Measurements from ENCODE around the gene PDE11A. TPM values are rescaled to one million over a fixed set of nuclear protein-coding genes. Genes with fewer than 3 reads are reported as not detected.

PDE11A gene
- total and polyA plus RNA-seq, 5 donors from 2014 or later: not detected

DNA sequence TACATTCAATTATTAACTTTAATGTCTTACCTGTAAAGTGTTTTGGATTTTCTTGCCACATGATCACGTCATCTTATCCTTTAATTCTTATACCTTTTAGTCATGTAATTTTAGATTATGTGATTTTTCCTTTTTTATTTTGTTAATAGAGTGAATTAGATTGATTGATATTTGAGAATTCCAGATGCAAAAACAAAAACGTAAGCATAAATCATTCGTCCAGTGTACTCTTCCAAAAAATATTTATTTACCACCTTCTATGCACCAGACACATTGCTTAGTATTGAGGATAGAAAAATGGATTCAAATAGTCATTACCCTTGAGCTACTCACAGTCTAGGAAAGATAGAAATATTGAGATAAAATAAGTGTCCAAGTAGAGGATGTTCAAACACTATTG, 249.6 kb downstream of the PDE11A start:
- H3K36me3 Mint-ChIP-seq: no peaks in the 10 kb centered on the region
- ATAC-seq (ENCODE audit: low read depth in 2 of 2) (no peak), DNase-seq (no peak)
- H3K4me1 Mint-ChIP-seq: no peaks in the 10 kb centered on the region
- Histone ChIP-seq H3K27me3 (ENCODE audit: control insufficient read depth, insufficient read depth, low read length) (no peaks in the 10 kb centered on the region), H3K27ac (ENCODE audit: insufficient read depth, low read length, poor library complexity, severe bottlenecking) (no peak overlapping the region), H3K4me1 (ENCODE audit: control insufficient read depth, insufficient read depth, low read length, poor library complexity, severe bottlenecking) (no peaks in the 10 kb centered on the region), H3K9me3 (ENCODE audit: control insufficient read depth in 2 of 2, low read length in 2 of 2) (no peaks in the 10 kb centered on the region), H3K4me3 (ENCODE audit: low read depth, low read length) (no peak overlapping the region), H3K36me3 (ENCODE audit: control insufficient read depth, insufficient read depth, low read length) (no peaks in the 10 kb centered on the region)
- H3K9me3 Mint-ChIP-seq: peaks cover 0 to 2% (median 0%) of the 10 kb centered on the region in 7 donors
- H3K4me3 Mint-ChIP-seq: no peak overlapping the region
- H3K27ac Mint-ChIP-seq: no peak overlapping the region
- H3K27me3 Mint-ChIP-seq: no peaks in the 10 kb centered on the region

- H3K4me3 Mint-ChIP-seq: no peak overlapping the region
- DNase-seq: no peak
- H3K36me3 Mint-ChIP-seq: no peaks in the 10 kb centered on the region
- Histone ChIP-seq H3K36me3 (ENCODE audit: control insufficient read depth, insufficient read depth, low read length) (no peaks in the 10 kb centered on the region), H3K4me3 (ENCODE audit: low read depth, low read length) (no peak overlapping the region), H3K27me3 (ENCODE audit: control insufficient read depth, insufficient read depth, low read length) (no peaks in the 10 kb centered on the region), H3K27ac (ENCODE audit: insufficient read depth, low read length, poor library complexity, severe bottlenecking) (no peak overlapping the region), H3K9me3 (ENCODE audit: control insufficient read depth in 2 of 2, low read length in 2 of 2) (no peaks in the 10 kb centered on the region), H3K4me1 (ENCODE audit: control insufficient read depth, insufficient read depth, low read length, poor library complexity, severe bottlenecking) (no peaks in the 10 kb centered on the region)
- peaks cover 0 to 2% (median 0%) of the 10 kb centered on the region in 7 donors for H3K9me3 Mint-ChIP-seq
- H3K27me3 Mint-ChIP-seq: no peaks in the 10 kb centered on the region
- no peaks in the 10 kb centered on the region for H3K4me1 Mint-ChIP-seq
- ATAC-seq (ENCODE audit: low read depth in 2 of 2): no peak
- no peak overlapping the region for H3K27ac Mint-ChIP-seq
These were observed 254.2 kb downstream of the PDE11A start for GRCh38 chr2:177818412-177818811.

DNA sequence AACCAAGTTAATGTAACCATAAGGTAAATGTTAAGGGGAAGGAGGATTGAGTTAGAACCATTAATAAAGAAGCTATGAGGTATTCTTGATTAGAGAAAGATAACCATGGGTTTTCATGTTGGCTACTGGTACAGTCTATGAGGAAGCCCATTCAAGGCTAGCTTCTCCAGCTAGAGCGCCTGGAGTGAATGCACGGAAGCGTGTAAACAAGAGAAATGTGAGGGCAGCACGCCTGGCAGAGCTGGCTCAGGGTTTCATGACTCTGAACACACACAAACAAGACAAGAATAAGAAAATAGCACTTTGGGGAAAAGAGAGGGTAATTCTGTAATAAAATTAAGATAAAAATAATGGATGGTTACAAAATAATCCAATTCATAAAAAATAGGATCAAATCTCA, 255.3 kb downstream of the PDE11A start:
- Mint-ChIP-seq H3K9me3 (peaks cover 0 to 2% (median 0%) of the 10 kb centered on the region in 7 donors), H3K4me1 (no peaks in the 10 kb centered on the region), H3K4me3 (no peak overlapping the region), H3K36me3 (no peaks in the 10 kb centered on the region), H3K27me3 (no peaks in the 10 kb centered on the region), H3K27ac (no peak overlapping the region)
- Histone ChIP-seq H3K4me1 (ENCODE audit: control insufficient read depth, insufficient read depth, low read length, poor library complexity, severe bottlenecking) (no peaks in the 10 kb centered on the region), H3K4me3 (ENCODE audit: low read depth, low read length) (no peak overlapping the region), H3K36me3 (ENCODE audit: control insufficient read depth, insufficient read depth, low read length) (no peaks in the 10 kb centered on the region), H3K27ac (ENCODE audit: insufficient read depth, low read length, poor library complexity, severe bottlenecking) (no peak overlapping the region), H3K9me3 (ENCODE audit: control insufficient read depth in 2 of 2, low read length in 2 of 2) (no peaks in the 10 kb centered on the region), H3K27me3 (ENCODE audit: control insufficient read depth, insufficient read depth, low read length) (no peaks in the 10 kb centered on the region)
- DNase-seq (no peak), ATAC-seq (ENCODE audit: low read depth in 2 of 2) (no peak)

DNA sequence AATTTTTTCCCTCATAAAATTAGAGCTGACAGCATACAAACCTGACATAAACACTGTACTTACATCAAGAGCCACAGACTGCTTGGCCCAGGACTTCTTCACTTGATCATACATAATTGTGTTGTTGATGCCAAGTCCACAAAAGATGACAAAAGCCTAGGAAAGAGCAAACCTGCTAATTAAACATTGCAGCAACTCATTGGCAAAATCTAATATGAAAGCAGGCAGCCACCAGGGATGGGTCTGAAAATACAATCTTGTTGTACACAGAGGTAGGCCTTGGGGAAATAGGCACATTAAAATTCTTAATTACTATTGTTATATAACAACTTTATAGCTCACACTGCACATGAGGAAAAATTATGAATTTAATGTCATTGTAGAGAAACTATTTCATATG, 255.8 kb downstream of the PDE11A start:
- no peaks in the 10 kb centered on the region for H3K36me3 ChIP-seq (ENCODE audit: control insufficient read depth, insufficient read depth, low read length)
- Mint-ChIP-seq H3K4me1 (no peaks in the 10 kb centered on the region), H3K4me3 (no peak overlapping the region), H3K27ac (no peak overlapping the region), H3K36me3 (no peaks in the 10 kb centered on the region), H3K9me3 (peaks cover 0 to 2% (median 0%) of the 10 kb centered on the region in 7 donors), H3K27me3 (no peaks in the 10 kb centered on the region)
- ATAC-seq (ENCODE audit: low read depth in 2 of 2) (no peak), DNase-seq (no peak)
- no peaks in the 10 kb centered on the region for H3K4me1 ChIP-seq (ENCODE audit: control insufficient read depth, insufficient read depth, low read length, poor library complexity, severe bottlenecking)
- no peaks in the 10 kb centered on the region for H3K27me3 ChIP-seq (ENCODE audit: control insufficient read depth, insufficient read depth, low read length)
- no peak overlapping the region for H3K4me3 ChIP-seq (ENCODE audit: low read depth, low read length)
- no peaks in the 10 kb centered on the region for H3K9me3 ChIP-seq (ENCODE audit: control insufficient read depth in 2 of 2, low read length in 2 of 2)
- H3K27ac ChIP-seq (ENCODE audit: insufficient read depth, low read length, poor library complexity, severe bottlenecking): no peak overlapping the region

DNA sequence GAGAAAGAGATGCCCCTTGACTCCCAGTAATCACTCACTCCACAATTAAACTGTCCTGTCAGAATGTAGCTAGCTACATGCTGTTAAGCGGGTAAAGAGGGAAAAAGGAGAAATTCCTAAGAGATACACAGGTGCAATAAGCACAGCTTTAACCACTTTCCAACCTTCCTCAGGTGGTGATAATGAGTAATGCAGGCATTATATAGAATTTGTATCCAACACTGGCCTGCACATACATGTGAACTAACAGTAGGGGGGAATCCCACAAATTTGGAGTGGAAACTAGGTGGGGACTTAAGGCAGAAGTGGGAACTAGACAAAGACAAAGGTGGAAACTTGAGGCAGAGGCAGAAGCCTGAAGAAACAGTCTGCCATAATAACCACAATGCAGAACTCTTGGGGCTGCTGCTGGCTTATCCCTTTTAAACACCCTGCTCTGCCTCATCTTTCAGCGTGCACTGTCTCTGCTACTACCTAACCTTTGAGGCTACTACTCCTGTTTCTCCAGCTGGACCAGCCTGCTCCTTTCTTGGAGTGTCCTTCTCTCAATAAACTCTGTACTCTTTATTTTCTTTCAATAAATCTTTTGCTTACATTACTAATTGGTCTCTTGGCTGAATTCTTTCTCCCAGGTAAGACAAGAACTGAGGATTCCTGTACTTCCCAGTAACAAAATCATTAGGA, 259.7 kb downstream of the PDE11A start:
- Mint-ChIP-seq H3K27me3 (no peaks in the 10 kb centered on the region), H3K4me1 (no peaks in the 10 kb centered on the region), H3K36me3 (no peaks in the 10 kb centered on the region), H3K9me3 (no peaks in the 10 kb centered on the region), H3K27ac (no peak overlapping the region), H3K4me3 (no peak overlapping the region)
- Histone ChIP-seq H3K4me1 (ENCODE audit: control insufficient read depth, insufficient read depth, low read length, poor library complexity, severe bottlenecking) (no peaks in the 10 kb centered on the region), H3K27me3 (ENCODE audit: control insufficient read depth, insufficient read depth, low read length) (no peaks in the 10 kb centered on the region), H3K36me3 (ENCODE audit: control insufficient read depth, insufficient read depth, low read length) (no peaks in the 10 kb centered on the region), H3K4me3 (ENCODE audit: low read depth, low read length) (no peak overlapping the region), H3K9me3 (ENCODE audit: control insufficient read depth in 2 of 2, low read length in 2 of 2) (no peaks in the 10 kb centered on the region), H3K27ac (ENCODE audit: insufficient read depth, low read length, poor library complexity, severe bottlenecking) (no peak overlapping the region)
- ATAC-seq (ENCODE audit: low read depth in 2 of 2) (no peak), DNase-seq (no peak)

- Mint-ChIP-seq H3K4me3 (no peak overlapping the region), H3K27me3 (no peaks in the 10 kb centered on the region), H3K27ac (no peak overlapping the region), H3K36me3 (no peaks in the 10 kb centered on the region), H3K9me3 (peaks cover 0 to 4% (median 0%) of the 10 kb centered on the region in 7 donors), H3K4me1 (no peaks in the 10 kb centered on the region)
- Histone ChIP-seq H3K9me3 (ENCODE audit: control insufficient read depth in 2 of 2, low read length in 2 of 2) (peaks cover 0 to 2% of the 10 kb centered on the region in 2 experiments), H3K36me3 (ENCODE audit: control insufficient read depth, insufficient read depth, low read length) (no peaks in the 10 kb centered on the region), H3K27me3 (ENCODE audit: control insufficient read depth, insufficient read depth, low read length) (no peaks in the 10 kb centered on the region), H3K27ac (ENCODE audit: insufficient read depth, low read length, poor library complexity, severe bottlenecking) (no peak overlapping the region), H3K4me3 (ENCODE audit: low read depth, low read length) (no peak overlapping the region), H3K4me1 (ENCODE audit: control insufficient read depth, insufficient read depth, low read length, poor library complexity, severe bottlenecking) (no peaks in the 10 kb centered on the region)
- ATAC-seq (ENCODE audit: low read depth in 2 of 2) (no peak), DNase-seq (no peak)
These were observed 261.7 kb downstream of the PDE11A start for GRCh38 chr2:177810906-177811305.

DNA sequence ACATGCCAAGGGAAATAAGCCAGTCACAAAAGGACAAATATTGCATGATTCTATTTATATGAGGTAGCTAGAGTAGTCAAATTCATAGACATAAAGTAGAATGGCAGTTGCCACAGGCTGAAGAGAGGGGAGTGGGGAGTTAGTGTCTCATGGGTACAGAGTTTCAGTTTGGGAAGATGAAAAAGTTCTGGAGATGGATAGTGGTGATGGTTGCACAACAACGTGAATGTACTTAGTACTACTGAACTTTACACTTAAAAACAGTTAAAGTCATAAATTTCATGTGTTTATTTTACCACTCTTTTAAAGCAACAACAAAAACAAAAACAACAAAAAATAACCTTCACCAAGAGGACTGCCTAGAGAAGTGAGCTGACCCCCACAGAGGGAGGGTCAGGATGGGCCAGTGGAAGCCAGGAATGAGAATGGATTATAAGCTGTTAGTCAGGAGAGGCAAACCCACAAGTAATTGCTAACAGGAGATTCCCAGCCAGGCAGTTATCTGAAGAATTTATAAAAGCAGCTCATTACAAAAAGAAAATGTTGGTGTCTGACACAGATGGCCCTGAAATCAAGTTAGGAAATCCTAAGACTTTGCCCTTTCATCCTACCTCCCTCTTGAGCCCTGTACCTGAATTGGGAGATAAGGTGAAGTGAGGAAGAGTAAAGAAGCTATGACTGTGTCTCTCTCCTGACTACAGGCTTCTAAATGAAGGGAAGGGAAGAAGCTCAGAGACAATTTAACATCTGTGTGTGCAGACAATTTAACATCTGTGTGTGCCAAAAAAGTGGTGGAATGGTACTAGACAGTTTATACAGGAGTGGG, 263.4 kb downstream of the PDE11A start:
- Histone ChIP-seq H3K27ac (ENCODE audit: insufficient read depth, low read length, poor library complexity, severe bottlenecking) (no peak overlapping the region), H3K4me1 (ENCODE audit: control insufficient read depth, insufficient read depth, low read length, poor library complexity, severe bottlenecking) (no peaks in the 10 kb centered on the region), H3K9me3 (ENCODE audit: control insufficient read depth in 2 of 2, low read length in 2 of 2) (peaks cover 0 to 2% of the 10 kb centered on the region in 2 experiments), H3K36me3 (ENCODE audit: control insufficient read depth, insufficient read depth, low read length) (no peaks in the 10 kb centered on the region), H3K4me3 (ENCODE audit: low read depth, low read length) (no peak overlapping the region), H3K27me3 (ENCODE audit: control insufficient read depth, insufficient read depth, low read length) (no peaks in the 10 kb centered on the region)
- H3K4me3 Mint-ChIP-seq: no peak overlapping the region
- no peak overlapping the region for H3K27ac Mint-ChIP-seq
- H3K36me3 Mint-ChIP-seq: no peaks in the 10 kb centered on the region
- H3K27me3 Mint-ChIP-seq: no peaks in the 10 kb centered on the region
- DNase-seq (no peak), ATAC-seq (ENCODE audit: low read depth in 2 of 2) (no peak)
- peaks cover 0 to 4% (median 0%) of the 10 kb centered on the region in 7 donors for H3K9me3 Mint-ChIP-seq
- no peaks in the 10 kb centered on the region for H3K4me1 Mint-ChIP-seq

Measured in CD4-positive, CD25-positive, alpha-beta regulatory T cell (primary cell).